Activated naive CD8-positive, alpha-beta T cell treated with anti-CD3 and anti-CD28 coated beads, Interleukin-2, amount 10 ng/mL, durations not matched to agents 7 days and 5 days (primary cell): ENCODE results near the gene PRUNE2. TPM values are rescaled to one million over a fixed set of nuclear protein-coding genes. Genes with fewer than 3 reads are reported as not detected.

Experiments used
- ATAC-seq: fragments of 150-1000 bp; cut with Tn5 transposase; one replicate; pipeline ENCODE4 v1.10.0; 2021; ENCODE audit warnings: low read depth, moderate library complexity
- POLR2A ChIA-PET: fragments of 350-600 bp; sonication (Branson Sonifier 250); formaldehyde crosslinking; loops from one replicate; lab custom pipeline; 2021; ENCODE audit warnings: antibody characterized with exemption; lab: Charles Lee
- DNase-seq: peaks from one replicate; pipeline ENCODE4 v3.0.0; 2021
- H3K27ac Mint-ChIP-seq: one replicate; pipeline ENCODE4 v1.8.0; 2022; ENCODE audit warnings: mild to moderate bottlenecking, mixed read lengths
- H3K27me3 Mint-ChIP-seq: one replicate; pipeline ENCODE4 v1.8.0; 2022; ENCODE audit warnings: mild to moderate bottlenecking, moderate library complexity, mixed read lengths
- H3K36me3 Mint-ChIP-seq: one replicate; pipeline ENCODE4 v1.8.0; 2021; ENCODE audit warnings: mild to moderate bottlenecking, mixed read lengths
- H3K4me1 Mint-ChIP-seq: one replicate; pipeline ENCODE4 v1.8.0; 2021; ENCODE audit warnings: mixed read lengths
- H3K4me3 Mint-ChIP-seq: one replicate; pipeline ENCODE4 v1.8.0; 2022; ENCODE audit warnings: mild to moderate bottlenecking, moderate library complexity, mixed read lengths
- H3K9me3 Mint-ChIP-seq: one replicate; pipeline ENCODE4 v1.8.0; 2021; ENCODE audit warnings: mixed read lengths
- total RNA-seq, 2 experiments: library from RNA; stranded (reverse); gene quantifications; one replicate each; pipeline ENCODE4 v1.2.3, GENCODE V29; 2021

The PRUNE2 gene
- total RNA-seq, 2 experiments from 2014 or later, result 0.57 TPM; not detected in 1

- ATAC-seq (no peak), DNase-seq (no peak)
- no peak overlapping the region for H3K4me3 Mint-ChIP-seq
- H3K27ac Mint-ChIP-seq, result no peak overlapping the region
- H3K27me3 Mint-ChIP-seq, result peaks cover 5% of the 10 kb centered on the region
- H3K36me3 Mint-ChIP-seq, result no peaks in the 10 kb centered on the region
- no peaks in the 10 kb centered on the region for H3K4me1 Mint-ChIP-seq
- POLR2A ChIA-PET, result no interaction called here
- H3K9me3 Mint-ChIP-seq, result no peaks in the 10 kb centered on the region
Observed at GRCh38 chr9:76789840-76790239, 116.1 kb downstream of the PRUNE2 start.

- no peaks in the 10 kb centered on the region for H3K4me1 Mint-ChIP-seq
- no peaks in the 10 kb centered on the region for H3K9me3 Mint-ChIP-seq
- H3K27ac Mint-ChIP-seq, result no peak overlapping the region
- H3K27me3 Mint-ChIP-seq, result peaks cover 5% of the 10 kb centered on the region
- POLR2A ChIA-PET, result no interaction called here
- DNase-seq, result no peak
- ATAC-seq, result no peak
- no peak overlapping the region for H3K4me3 Mint-ChIP-seq
- H3K36me3 Mint-ChIP-seq, result no peaks in the 10 kb centered on the region
Observed at GRCh38 chr9:76787677-76788076, 118.2 kb downstream of the PRUNE2 start.

GRCh38 chr9:76785501-76785900 is 120.4 kb downstream of the PRUNE2 start:
- Mint-ChIP-seq H3K27me3 (peaks cover 6% of the 10 kb centered on the region), H3K36me3 (no peaks in the 10 kb centered on the region), H3K9me3 (no peaks in the 10 kb centered on the region), H3K4me3 (no peak overlapping the region), H3K4me1 (no peaks in the 10 kb centered on the region), H3K27ac (no peak overlapping the region)
- ATAC-seq, result no peak
- DNase-seq, result no peak
- POLR2A ChIA-PET, result no interaction called here

- Mint-ChIP-seq H3K36me3 (no peaks in the 10 kb centered on the region), H3K4me1 (no peaks in the 10 kb centered on the region), H3K9me3 (no peaks in the 10 kb centered on the region), H3K27me3 (peaks cover 6% of the 10 kb centered on the region), H3K27ac (no peak overlapping the region), H3K4me3 (no peak overlapping the region)
- ATAC-seq, result no peak
- POLR2A ChIA-PET, result no interaction called here
- DNase-seq, result no peak
Observed at GRCh38 chr9:76784881-76785280, 121.0 kb downstream of the PRUNE2 start.

GRCh38 chr9:76772686-76773445 is 133.0 kb downstream of the PRUNE2 start:
- DNase-seq (no peak), ATAC-seq (no peak)
- POLR2A ChIA-PET, result no interaction called here
- peaks cover 21% of the 10 kb centered on the region for H3K27me3 Mint-ChIP-seq
- no peaks in the 10 kb centered on the region for H3K9me3 Mint-ChIP-seq
- no peak overlapping the region for H3K27ac Mint-ChIP-seq
- H3K36me3 Mint-ChIP-seq, result no peaks in the 10 kb centered on the region
- H3K4me1 Mint-ChIP-seq, result peaks cover 5% of the 10 kb centered on the region
- no peak overlapping the region for H3K4me3 Mint-ChIP-seq

- POLR2A ChIA-PET, result no interaction called here
- DNase-seq (no peak), ATAC-seq (no peak)
- Mint-ChIP-seq H3K4me1 (no peaks in the 10 kb centered on the region), H3K36me3 (no peaks in the 10 kb centered on the region), H3K4me3 (no peak overlapping the region), H3K9me3 (no peaks in the 10 kb centered on the region), H3K27ac (no peak overlapping the region), H3K27me3 (peaks cover 18% of the 10 kb centered on the region)
Observed at GRCh38 chr9:76766126-76766525, 139.8 kb downstream of the PRUNE2 start.

GRCh38 chr9:76764138-76764537 is 141.8 kb downstream of the PRUNE2 start, which contains the start of gene PCA3:
Gene PCA3 (plus strand): TSS chr9:76764438.
- ATAC-seq, result no peak
- DNase-seq, result no peak
- H3K4me3 Mint-ChIP-seq, result no peak within 1 kb of the TSS
- POLR2A ChIA-PET, result interaction anchor here (1.0 kb wide), 1 partner anchor 45 kb away, joined by 3 read pairs; no protein-coding TSS in a partner anchor
- H3K27ac Mint-ChIP-seq, result no peak within 1 kb of the TSS
- H3K4me1 Mint-ChIP-seq, result no peaks in the 10 kb centered on the region
- no peaks in the 10 kb centered on the region for H3K9me3 Mint-ChIP-seq
- H3K27me3 Mint-ChIP-seq, result peaks cover 12% of the 10 kb centered on the region
- H3K36me3 Mint-ChIP-seq, result no peaks in the 10 kb centered on the region

- DNase-seq (no peak), ATAC-seq (no peak)
- peaks cover 2% of the 10 kb centered on the region for H3K27me3 Mint-ChIP-seq
- POLR2A ChIA-PET, result no interaction called here
- no peak overlapping the region for H3K4me3 Mint-ChIP-seq
- H3K36me3 Mint-ChIP-seq, result no peaks in the 10 kb centered on the region
- H3K27ac Mint-ChIP-seq, result no peak overlapping the region
- no peaks in the 10 kb centered on the region for H3K9me3 Mint-ChIP-seq
- no peaks in the 10 kb centered on the region for H3K4me1 Mint-ChIP-seq
Observed at GRCh38 chr9:76761448-76761847, 144.5 kb downstream of the PRUNE2 start.

GRCh38 chr9:76759732-76760131 is 146.2 kb downstream of the PRUNE2 start:
- Mint-ChIP-seq H3K4me3 (no peak overlapping the region), H3K27ac (no peak overlapping the region), H3K27me3 (peaks cover 2% of the 10 kb centered on the region), H3K36me3 (no peaks in the 10 kb centered on the region), H3K9me3 (no peaks in the 10 kb centered on the region), H3K4me1 (no peaks in the 10 kb centered on the region)
- ATAC-seq (no peak), DNase-seq (no peak)
- POLR2A ChIA-PET, result no interaction called here

GRCh38 chr9:76758476-76758875 is 147.4 kb downstream of the PRUNE2 start:
- no peak overlapping the region for H3K27ac Mint-ChIP-seq
- no peaks in the 10 kb centered on the region for H3K9me3 Mint-ChIP-seq
- POLR2A ChIA-PET, result no interaction called here
- H3K4me3 Mint-ChIP-seq, result no peak overlapping the region
- H3K27me3 Mint-ChIP-seq, result peaks cover 2% of the 10 kb centered on the region
- no peak for DNase-seq
- H3K36me3 Mint-ChIP-seq, result no peaks in the 10 kb centered on the region
- no peak for ATAC-seq
- H3K4me1 Mint-ChIP-seq, result no peaks in the 10 kb centered on the region

- ATAC-seq (no peak), DNase-seq (no peak)
- Mint-ChIP-seq H3K36me3 (no peaks in the 10 kb centered on the region), H3K4me1 (no peaks in the 10 kb centered on the region), H3K4me3 (no peak overlapping the region), H3K27ac (no peak overlapping the region), H3K27me3 (peaks cover 2% of the 10 kb centered on the region), H3K9me3 (no peaks in the 10 kb centered on the region)
- POLR2A ChIA-PET, result no interaction called here
Observed at GRCh38 chr9:76756941-76757673, 148.8 kb downstream of the PRUNE2 start.

- no peak for ATAC-seq
- Mint-ChIP-seq H3K4me3 (no peak overlapping the region), H3K27ac (no peak overlapping the region), H3K36me3 (no peaks in the 10 kb centered on the region), H3K9me3 (no peaks in the 10 kb centered on the region), H3K4me1 (no peaks in the 10 kb centered on the region), H3K27me3 (peaks cover 2% of the 10 kb centered on the region)
- no peak for DNase-seq
- POLR2A ChIA-PET, result no interaction called here
Observed at GRCh38 chr9:76756268-76756640, 149.7 kb downstream of the PRUNE2 start.

- POLR2A ChIA-PET, result no interaction called here
- no peaks in the 10 kb centered on the region for H3K9me3 Mint-ChIP-seq
- no peak overlapping the region for H3K27ac Mint-ChIP-seq
- H3K4me1 Mint-ChIP-seq, result no peaks in the 10 kb centered on the region
- no peaks in the 10 kb centered on the region for H3K36me3 Mint-ChIP-seq
- ATAC-seq (no peak), DNase-seq (no peak)
- H3K4me3 Mint-ChIP-seq, result no peak overlapping the region
- H3K27me3 Mint-ChIP-seq, result no peaks in the 10 kb centered on the region
Observed at GRCh38 chr9:76751001-76751400, 154.9 kb downstream of the PRUNE2 start.

- DNase-seq (no peak), ATAC-seq (no peak)
- POLR2A ChIA-PET, result no interaction called here
- Mint-ChIP-seq H3K27ac (no peak overlapping the region), H3K27me3 (peaks cover 6% of the 10 kb centered on the region), H3K9me3 (peaks cover 16% of the 10 kb centered on the region), H3K4me1 (no peaks in the 10 kb centered on the region), H3K4me3 (no peak overlapping the region), H3K36me3 (no peaks in the 10 kb centered on the region)
Observed at GRCh38 chr9:76744336-76744735, 161.6 kb downstream of the PRUNE2 start.
